Fibroblast of lung (primary cell): Measurements from ENCODE around the gene PCBP4.

Source experiments
- CTCF ChIP-seq, 2 donors: IDR thresholded peaks in 1 of 2; conservative IDR thresholded peaks in 1 of 2; 1 replicate in 1 of 2; 2 replicates in 1 of 2; pipeline ENCODE4 v1.5.1; 2011 to 2012; ENCODE audit warnings: low read length in 2 of 2, control low read depth in 1 of 2, inconsistent platforms in 1 of 2, low read depth in 1 of 2, mild to moderate bottlenecking in 1 of 2
- EZH2 ChIP-seq: IDR thresholded peaks from 2 replicates; pipeline ENCODE4 v1.5.1; 2012; ENCODE audit warnings: low read length, control low read depth, mild to moderate bottlenecking; ENCODE audit errors: missing control alignments

DNA sequence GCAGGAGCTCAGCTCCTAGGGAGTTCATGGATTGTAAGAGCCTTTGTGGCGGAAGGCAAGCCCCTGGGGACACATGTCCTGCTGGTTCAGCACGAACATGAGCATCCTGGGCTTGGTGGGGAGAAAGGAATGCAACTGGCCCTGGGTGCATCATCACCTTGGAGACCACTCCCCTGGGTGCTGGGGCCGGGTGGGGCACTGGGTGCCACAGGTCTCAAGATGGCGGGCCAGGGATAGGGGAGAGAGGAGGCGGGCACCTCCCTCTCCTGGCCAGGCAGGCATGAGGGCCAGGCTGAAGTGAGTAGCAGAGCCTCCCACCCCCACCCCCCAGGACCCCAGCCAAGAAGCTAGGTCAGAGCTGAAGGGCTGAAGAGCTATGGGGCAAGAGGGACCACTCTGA lies 768 bp downstream of the PCBP4 start:
- TF ChIP-seq CTCF (conservative IDR thresholded peaks at IDR 0.05 in 1 of 2, IDR thresholded peaks at IDR 0.05 in 1 of 2; ENCODE audit: low read depth in 1 of 2, low read length in 2 of 2) (no peak), EZH2 (no peak)
